GM23248 (cell line): ENCODE results near the gene GDPD5. TPM values are rescaled to one million over a fixed set of nuclear protein-coding genes. Genes with fewer than 3 reads are reported as not detected.

Experiments used
- DNase-seq: peaks from one replicate; pipeline ENCODE4 v3.0.0-alpha.2; 2015
- H2AFZ ChIP-seq: fragments of 200-600 bp; sonication (generic); 2 replicates; pipeline ENCODE4 v1.6.1; 2016; ENCODE audit warnings: antibody characterized with exemption
- H3F3A ChIP-seq: fragments of 200-600 bp; sonication (generic); 2 replicates; pipeline ENCODE4 v1.6.1; 2016; ENCODE audit warnings: mild to moderate bottlenecking, antibody characterized with exemption, mixed run types; ENCODE audit not compliant: insufficient read depth
- H3K27ac ChIP-seq: fragments of 200-600 bp; sonication (generic); 2 replicates; pipeline ENCODE4 v1.5.1; 2016; ENCODE audit warnings: mild to moderate bottlenecking
- H3K27me3 ChIP-seq: fragments of 200-600 bp; sonication (generic); replicated peaks from 2 replicates; pipeline ENCODE4 v1.6.1; 2016; ENCODE audit warnings: mild to moderate bottlenecking; ENCODE audit not compliant: insufficient read depth
- H3K36me3 ChIP-seq: fragments of 200-600 bp; sonication (generic); 2 replicates; pipeline ENCODE4 v1.6.1; 2016; ENCODE audit warnings: low read depth, mild to moderate bottlenecking
- H3K4me1 ChIP-seq: fragments of 200-600 bp; sonication (generic); 2 replicates; pipeline ENCODE4 v1.6.1; 2016; ENCODE audit warnings: mild to moderate bottlenecking; ENCODE audit not compliant: insufficient read depth
- H3K4me2 ChIP-seq: fragments of 200-600 bp; sonication (generic); one replicate; pipeline ENCODE4 v1.6.1; 2016; ENCODE audit warnings: mild to moderate bottlenecking; ENCODE audit not compliant: unreplicated experiment
- H3K4me3 ChIP-seq: fragments of 200-600 bp; sonication (generic); 2 replicates; pipeline ENCODE4 v1.5.1; 2016; ENCODE audit warnings: mild to moderate bottlenecking
- H3K79me2 ChIP-seq: fragments of 200-600 bp; sonication (generic); 2 replicates; pipeline ENCODE4 v1.6.1; 2016; ENCODE audit warnings: mild to moderate bottlenecking; ENCODE audit not compliant: insufficient read depth
- H3K9ac ChIP-seq: fragments of 200-600 bp; sonication (generic); 2 replicates; pipeline ENCODE4 v1.6.1; 2016; ENCODE audit warnings: mild to moderate bottlenecking
- H3K9me2 ChIP-seq: fragments of 200-600 bp; sonication (generic); 2 replicates; pipeline ENCODE4 v1.6.1; 2016; ENCODE audit warnings: mixed run types, mild to moderate bottlenecking, moderate library complexity; ENCODE audit not compliant: insufficient read depth
- H3K9me3 ChIP-seq: fragments of 200-600 bp; sonication (generic); one replicate; pipeline ENCODE4 v1.6.1; 2017; ENCODE audit warnings: low read depth
- H4K20me1 ChIP-seq: fragments of 200-600 bp; sonication (generic); 2 replicates; pipeline ENCODE4 v1.6.0; 2016; ENCODE audit not compliant: insufficient read depth
- EZH2 ChIP-seq: fragments of 200-600 bp; sonication (generic); IDR thresholded peaks from 2 replicates; pipeline ENCODE4 v1.6.1; 2018; ENCODE audit warnings: antibody characterized with exemption, mild to moderate bottlenecking; ENCODE audit not compliant: insufficient read depth, poor library complexity, severe bottlenecking
- EZH2phosphoT487 ChIP-seq: fragments of 200-600 bp; sonication (generic); IDR thresholded peaks from 2 replicates; pipeline ENCODE4 v1.6.1; 2018; ENCODE audit warnings: antibody characterized with exemption, moderate library complexity, mild to moderate bottlenecking, low read depth; ENCODE audit not compliant: insufficient read depth
- WGBS, 2 experiments: methylation state at CpG; one replicate each; pipeline ENCODE4 v1.1.6; 2015 to 2017; ENCODE audit warnings: low lambda C conversion rate in 2 of 2, low coverage in 1 of 2; ENCODE audit errors: missing lambda C conversion rate in 2 of 2; 5-methylcytosine and 5-hydroxymethylcytosine counted together
- in situ Hi-C: fragments of 300-500 bp; cut with MboI; formaldehyde crosslinking; loops from 2 replicates; pipeline ENCODE4 v1.15.0; 2020
- polyA plus RNA-seq: library from polyadenylated mRNA; unstranded; fragments of >200 nt; fragmentation: Nextera tagmentation; extraction: Ambion mirVana; gene quantifications from 2 replicates; pipeline ENCODE4 v1.2.1, GENCODE V29; 2016
- total RNA-seq: library from RNA; depleted of rRNA; stranded (reverse); fragments of >200 nt; shearing (Covaris generic); gene quantifications from 2 replicates; pipeline ENCODE4 v1.2.3, GENCODE V29; 2014

Gene GDPD5
- total and polyA plus RNA-seq, 2 experiments from 2014 or later: 3.4 to 10.7 TPM

GRCh38 chr11:75468534-75469340 is 57.0 kb downstream of the GDPD5 start:
- Histone ChIP-seq H2AFZ (no peak overlapping the region), H3K27me3 (no peaks in the 10 kb centered on the region), H3K9me2 (no peaks in the 10 kb centered on the region), H3K27ac (no peak overlapping the region), H3K79me2 (no peaks in the 10 kb centered on the region), H3K9me3 (no peaks in the 10 kb centered on the region), H3K4me3 (no peak overlapping the region), H3F3A (no peaks in the 10 kb centered on the region), H3K9ac (no peak overlapping the region), H3K4me1 (peaks cover 2% of the 10 kb centered on the region; the same call in 1 of the 2 replicates), H3K4me2 (no peak overlapping the region), H4K20me1 (no peaks in the 10 kb centered on the region), H3K36me3 (no peaks in the 10 kb centered on the region)
- in situ Hi-C loops: no loop called here
- TF ChIP-seq EZH2phosphoT487 (no peak), EZH2 (no peak)
- DNase-seq: peak; percentile 41
- 62 to 69% methylated on average over 14 of the region's 14 CpGs for WGBS, 2 experiments

- in situ Hi-C loops: no loop called here
- H3K27me3 ChIP-seq: no peaks in the 10 kb centered on the region
- 84 to 89% methylated on average over 4 of the region's 4 CpGs for WGBS, 2 experiments
Observed at GRCh38 chr11:75467881-75468280, 57.9 kb downstream of the GDPD5 start.

DNA sequence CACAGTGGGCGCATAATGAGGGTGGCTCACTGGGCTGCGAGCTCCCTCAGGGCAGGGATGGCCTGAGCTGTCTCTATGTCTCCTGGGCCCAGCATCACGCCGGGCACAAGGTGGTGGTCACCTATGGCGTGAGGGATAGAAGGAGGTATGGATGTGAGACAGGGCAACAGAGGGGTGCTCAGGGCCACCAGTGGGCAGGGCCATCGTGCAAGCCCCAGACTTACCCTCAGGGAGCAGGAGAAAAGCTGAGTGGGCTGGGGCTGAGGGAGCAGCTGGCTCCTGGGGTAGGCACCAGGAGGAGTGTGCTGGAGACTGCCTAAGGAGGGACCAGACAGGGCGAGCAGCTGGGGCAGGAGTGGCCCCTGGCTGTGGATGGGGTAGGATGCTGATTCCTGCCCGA is 58.4 kb downstream of the GDPD5 start:
- H2AFZ ChIP-seq: no peak overlapping the region
- no peak overlapping the region for H3K4me2 ChIP-seq
- no peaks in the 10 kb centered on the region for H3F3A ChIP-seq
- peaks cover 2% of the 10 kb centered on the region; the same call in 1 of the 2 replicates for H3K4me1 ChIP-seq
- TF ChIP-seq EZH2phosphoT487: no peak
- no peak for TF ChIP-seq EZH2
- no peaks in the 10 kb centered on the region for H3K27me3 ChIP-seq
- no peaks in the 10 kb centered on the region for H3K79me2 ChIP-seq
- no peaks in the 10 kb centered on the region for H3K9me2 ChIP-seq
- H3K36me3 ChIP-seq: no peaks in the 10 kb centered on the region
- in situ Hi-C loops: no loop called here
- no peak overlapping the region for H3K9ac ChIP-seq
- DNase-seq: no peak
- no peaks in the 10 kb centered on the region for H4K20me1 ChIP-seq
- H3K4me3 ChIP-seq: no peak overlapping the region
- H3K9me3 ChIP-seq: no peaks in the 10 kb centered on the region
- WGBS, 2 experiments: 86 to 90% methylated on average over 8 of the region's 8 CpGs
- no peak overlapping the region for H3K27ac ChIP-seq

More at GRCh38 chr11:75467881-75468280, 57.9 kb downstream of the GDPD5 start:
- H3K9me3 ChIP-seq: no peaks in the 10 kb centered on the region
- peaks cover 2% of the 10 kb centered on the region; the same call in 1 of the 2 replicates for H3K4me1 ChIP-seq
- no peaks in the 10 kb centered on the region for H3K79me2 ChIP-seq
- no peak for DNase-seq
- no peaks in the 10 kb centered on the region for H4K20me1 ChIP-seq
- no peak overlapping the region for H3K4me2 ChIP-seq
- no peaks in the 10 kb centered on the region for H3K9me2 ChIP-seq
- no peaks in the 10 kb centered on the region for H3K36me3 ChIP-seq
- H3K27ac ChIP-seq: no peak overlapping the region
- H3K4me3 ChIP-seq: no peak overlapping the region
- no peak overlapping the region for H2AFZ ChIP-seq
- TF ChIP-seq EZH2phosphoT487 (no peak), EZH2 (no peak)
- no peaks in the 10 kb centered on the region for H3F3A ChIP-seq
- H3K9ac ChIP-seq: no peak overlapping the region

DNA sequence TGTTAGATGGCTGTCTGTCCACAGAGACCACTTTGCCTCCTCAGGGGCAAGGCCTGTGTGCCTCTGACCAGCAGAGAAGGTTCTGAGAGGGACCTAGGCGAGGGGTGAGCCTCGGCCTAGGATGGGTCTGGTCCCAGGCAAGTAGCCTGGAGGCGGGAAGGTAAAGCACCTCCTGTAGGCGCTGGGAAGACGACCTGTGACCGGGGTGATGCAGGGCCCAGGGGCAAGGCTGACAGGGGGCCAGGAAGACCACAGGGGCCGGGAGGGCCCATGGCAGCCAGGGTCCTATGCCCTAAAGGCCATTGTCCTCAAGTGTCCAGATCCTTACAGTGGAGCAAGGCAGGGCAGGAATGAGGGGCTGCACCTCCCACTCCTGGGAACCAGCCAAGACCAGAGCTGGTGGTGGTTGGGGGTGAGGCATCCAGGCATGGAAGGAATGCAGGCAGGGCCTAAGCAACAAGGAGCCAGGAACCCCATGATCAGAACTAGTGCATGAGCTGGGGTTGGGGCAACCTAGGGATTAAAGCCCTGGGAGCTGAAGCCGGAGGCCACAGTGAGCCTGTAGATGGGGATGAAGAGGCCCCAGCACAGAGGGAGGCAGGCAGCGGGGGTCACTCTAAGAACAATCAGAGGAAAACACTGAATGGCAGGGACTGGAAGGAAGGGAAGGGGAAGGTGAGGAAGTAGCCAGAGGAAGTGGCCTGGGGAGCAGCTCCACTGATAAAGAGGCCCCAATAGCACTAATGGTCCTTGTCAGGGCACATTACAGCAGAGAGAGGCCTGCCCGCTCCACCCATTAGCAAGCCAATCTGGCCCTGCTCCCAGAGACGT is 59.8 kb downstream of the GDPD5 start:
- Histone ChIP-seq H4K20me1 (no peaks in the 10 kb centered on the region), H3K36me3 (no peaks in the 10 kb centered on the region), H2AFZ (no peak overlapping the region), H3K79me2 (no peaks in the 10 kb centered on the region), H3K27me3 (no peaks in the 10 kb centered on the region), H3K9ac (no peak overlapping the region), H3K9me2 (no peaks in the 10 kb centered on the region), H3K4me1 (peaks cover 9% of the 10 kb centered on the region), H3K4me2 (no peak overlapping the region), H3K27ac (no peak overlapping the region), H3K4me3 (no peak overlapping the region), H3F3A (no peaks in the 10 kb centered on the region), H3K9me3 (no peaks in the 10 kb centered on the region)
- TF ChIP-seq EZH2: no peak
- WGBS, 2 experiments: 90 to 92% methylated on average over 11 of the region's 11 CpGs
- peak; percentile 41 for DNase-seq
- in situ Hi-C loops: no loop called here
